Subcutaneous adipose tissue (tissue), 4 donors: ENCODE measurements around the gene ASPHD1. TPM values are rescaled to one million over a fixed set of nuclear protein-coding genes. Genes with fewer than 3 reads are reported as not detected.

Experiments used
- total RNA-seq, 4 donors: library from RNA; depleted of rRNA; stranded (reverse); fragments of >200 nt; gene quantifications; one replicate each; pipeline ENCODE4 v1.1.0, GENCODE V29; 2016
- TF ChIP-seq, protein P1 (sequence below): fragments of 450-650 bp; IDR thresholded peaks from one replicate; pipeline ENCODE4 v1.5.1; 2016; ENCODE audit warnings: low read depth, mild to moderate bottlenecking, control low read depth, antibody characterized with exemption, moderate library complexity

Gene ASPHD1
- total RNA-seq, 4 donors from 2014 or later = 0.44 to 3.7 (median 0.57) TPM; not detected in 1

DNA sequence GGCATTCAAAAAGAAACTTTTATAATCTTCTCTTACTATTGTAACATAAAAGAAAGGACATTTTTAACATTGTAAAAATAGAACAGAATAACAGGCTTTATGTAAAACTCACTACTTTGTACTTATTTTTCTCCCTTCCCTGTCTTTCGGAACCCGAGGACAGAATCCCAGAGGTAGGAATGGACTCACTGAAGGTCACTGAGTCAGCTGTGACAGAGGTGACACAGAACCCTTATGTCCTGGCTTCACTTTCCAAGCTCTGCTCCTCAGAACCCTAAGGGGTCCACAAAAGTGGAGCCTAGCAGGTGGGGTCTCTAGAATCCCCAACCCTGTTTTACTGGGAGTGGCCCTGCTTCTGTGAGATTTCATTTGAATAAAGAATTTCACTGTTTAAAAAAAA is 22.0 kb downstream of the ASPHD1 start:
- TF ChIP-seq, protein P1, sequence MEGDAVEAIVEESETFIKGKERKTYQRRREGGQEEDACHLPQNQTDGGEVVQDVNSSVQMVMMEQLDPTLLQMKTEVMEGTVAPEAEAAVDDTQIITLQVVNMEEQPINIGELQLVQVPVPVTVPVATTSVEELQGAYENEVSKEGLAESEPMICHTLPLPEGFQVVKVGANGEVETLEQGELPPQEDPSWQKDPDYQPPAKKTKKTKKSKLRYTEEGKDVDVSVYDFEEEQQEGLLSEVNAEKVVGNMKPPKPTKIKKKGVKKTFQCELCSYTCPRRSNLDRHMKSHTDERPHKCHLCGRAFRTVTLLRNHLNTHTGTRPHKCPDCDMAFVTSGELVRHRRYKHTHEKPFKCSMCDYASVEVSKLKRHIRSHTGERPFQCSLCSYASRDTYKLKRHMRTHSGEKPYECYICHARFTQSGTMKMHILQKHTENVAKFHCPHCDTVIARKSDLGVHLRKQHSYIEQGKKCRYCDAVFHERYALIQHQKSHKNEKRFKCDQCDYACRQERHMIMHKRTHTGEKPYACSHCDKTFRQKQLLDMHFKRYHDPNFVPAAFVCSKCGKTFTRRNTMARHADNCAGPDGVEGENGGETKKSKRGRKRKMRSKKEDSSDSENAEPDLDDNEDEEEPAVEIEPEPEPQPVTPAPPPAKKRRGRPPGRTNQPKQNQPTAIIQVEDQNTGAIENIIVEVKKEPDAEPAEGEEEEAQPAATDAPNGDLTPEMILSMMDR = no peak

DNA sequence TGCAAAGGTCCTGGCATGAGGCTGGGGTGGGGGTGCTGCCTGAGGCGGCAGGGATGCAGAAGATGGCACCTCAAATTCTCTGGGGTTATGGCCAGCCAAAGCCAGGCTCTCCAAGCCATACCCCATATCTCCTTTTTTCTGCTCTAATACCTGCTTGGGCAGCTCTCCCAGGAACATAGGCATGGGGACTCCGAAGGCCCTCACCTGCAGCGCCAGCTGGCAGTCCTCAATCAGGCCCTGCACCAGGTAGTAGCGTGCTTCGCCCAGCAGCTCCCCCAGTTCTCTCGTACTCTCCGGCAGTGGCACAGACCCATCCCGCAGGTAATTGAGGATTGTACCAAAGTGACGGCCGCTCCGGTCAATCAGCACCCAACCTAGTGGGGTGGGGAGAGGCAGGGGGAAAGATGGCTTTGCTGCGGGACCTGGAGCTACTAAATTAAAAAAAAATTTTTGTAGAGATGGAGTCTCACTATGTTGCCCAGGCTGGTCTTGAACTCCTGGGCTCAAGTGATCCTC is 22.8 kb downstream of the ASPHD1 start:
- TF ChIP-seq, protein P1 = no peak

GRCh38 chr16:29925105-29925756 is 24.9 kb downstream of the ASPHD1 start:
- TF ChIP-seq, protein P1 = no peak

- TF ChIP-seq, protein P1 = no peak
Observed at GRCh38 chr16:29925781-29926710, 25.8 kb downstream of the ASPHD1 start, which contains the start of gene KCTD13. KCTD13 (minus strand) TSS chr16:29926226; CDS start chr16:29926033, 193 bp downstream.

GRCh38 chr16:29926711-29927052 is 26.4 kb downstream of the ASPHD1 start:
- TF ChIP-seq, protein P1 = no peak

DNA sequence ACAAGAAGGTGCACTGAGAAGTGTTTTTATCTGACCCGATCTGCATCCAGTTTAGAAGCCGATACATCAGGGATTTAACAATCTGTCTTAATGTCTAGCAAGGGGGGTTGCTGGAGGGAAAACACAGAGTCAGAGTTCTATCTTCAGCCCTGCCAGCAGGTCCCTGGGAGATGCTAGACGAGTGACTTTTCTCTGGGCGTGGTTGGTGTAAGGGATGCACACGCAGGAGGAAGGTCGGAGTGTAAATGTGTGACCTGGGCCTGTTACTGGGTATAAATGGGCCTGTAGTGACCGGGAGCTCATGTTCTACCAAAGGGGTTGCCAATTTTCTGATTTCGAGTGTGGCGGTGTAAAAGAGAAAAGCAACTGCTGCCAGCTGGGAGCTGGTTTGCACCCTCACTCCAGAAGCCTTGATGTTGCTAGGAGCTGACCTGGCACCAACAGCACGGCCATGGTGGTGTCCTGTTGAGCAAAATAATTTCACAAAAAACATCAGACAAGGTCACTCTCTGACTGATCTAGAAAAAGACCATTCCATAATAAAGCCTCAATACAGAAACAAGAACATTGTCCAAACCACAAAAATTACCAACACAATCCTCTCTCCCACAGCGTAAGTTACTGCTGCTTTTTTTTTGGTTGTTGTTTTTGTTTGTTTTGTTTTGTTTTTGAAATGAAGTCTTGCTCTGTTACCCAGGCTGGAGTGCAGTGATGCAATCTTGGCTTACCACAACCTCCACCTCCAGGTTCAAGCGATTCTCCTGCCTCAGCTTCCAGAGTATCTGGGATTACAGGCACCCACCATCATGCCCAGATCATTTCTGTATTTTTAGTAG is 27.0 kb downstream of the ASPHD1 start:
- TF ChIP-seq, protein P1 = no peak
